Choroid plexus epithelial cell (primary cell): ENCODE results near the gene B3GNT7.
A peak's percentile ranks its signal among the peaks of the same experiment; 100 is the strongest.

ENCODE experiments used
- DNase-seq: peaks from one replicate; pipeline ENCODE4 v3.0.0-alpha.2; 2010; ENCODE audit warnings: low read depth
- H3K4me3 ChIP-seq: 2 replicates; pipeline ENCODE4 v1.5.1; 2011; ENCODE audit warnings: low read depth, mild to moderate bottlenecking, control low read depth, low read length, moderate library complexity
- CTCF ChIP-seq: conservative IDR thresholded peaks from 2 replicates; pipeline ENCODE4 v1.5.1; 2011; ENCODE audit warnings: low read depth, mild to moderate bottlenecking, control low read depth, inconsistent platforms, low read length, moderate library complexity

B3GNT7 gene

GRCh38 chr2:231392431-231393148 lies 2.9 kb upstream of the B3GNT7 start:
- H3K4me3 ChIP-seq, result no peak overlapping the region
- no peak for TF ChIP-seq CTCF
- no peak for DNase-seq

- TF ChIP-seq CTCF, result peak; percentile 42
- DNase-seq, result no peak
- H3K4me3 ChIP-seq, result no peak overlapping the region
Measured at GRCh38 chr2:231393149-231394131, 2.1 kb upstream of the B3GNT7 start.

- no peak for DNase-seq
- peak; percentile 10 for TF ChIP-seq CTCF
- no peak overlapping the region for H3K4me3 ChIP-seq
Measured at GRCh38 chr2:231394211-231395141, 1.0 kb upstream of the B3GNT7 start.

GRCh38 chr2:231396058-231396821 lies 730 bp downstream of the B3GNT7 start:
- TF ChIP-seq CTCF, result no peak
- no peak overlapping the region for H3K4me3 ChIP-seq
- DNase-seq, result no peak

- no peak for DNase-seq
- H3K4me3 ChIP-seq, result no peak overlapping the region
- TF ChIP-seq CTCF, result no peak
Measured at GRCh38 chr2:231397011-231397927, 1.8 kb downstream of the B3GNT7 start.
